ENCODE results near the gene PDZD2.

PDZD2 gene

DNA sequence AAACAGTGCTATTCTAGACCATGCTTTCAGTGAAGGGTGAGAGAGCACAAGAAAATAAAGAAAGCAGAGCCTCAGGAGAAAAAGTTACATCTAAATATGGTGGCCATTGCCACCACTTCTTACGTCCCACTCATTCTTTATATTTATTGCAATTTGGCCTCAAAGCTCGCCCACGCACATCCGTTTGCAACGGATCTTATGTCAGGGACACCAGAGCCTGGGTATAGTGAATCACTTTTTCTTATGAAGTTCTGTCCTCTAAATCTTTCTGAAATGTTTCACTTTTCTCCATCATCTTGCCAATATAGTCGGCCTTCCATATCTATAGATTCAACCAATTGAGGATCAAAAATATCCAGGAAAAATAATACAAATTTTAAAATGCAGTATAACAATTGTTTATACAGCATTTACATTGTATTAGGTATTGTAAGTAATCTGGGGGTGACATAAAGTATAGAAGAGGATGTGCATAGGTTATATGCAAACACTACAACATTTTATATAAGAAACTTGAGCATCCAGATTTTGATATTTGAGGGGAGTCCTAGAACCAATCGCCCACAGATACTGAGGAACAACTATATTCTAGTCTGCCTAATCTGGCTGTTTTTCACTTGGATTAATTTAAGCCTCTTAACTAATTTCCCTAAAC, 500.0 kb downstream of the PDZD2 start:
- Mint-ChIP-seq H3K27ac (peak overlapping the region; percentile 82), H3K9me3 (no peaks in the 10 kb centered on the region), H3K36me3 (ENCODE audit: low read depth) (peaks cover 45% of the 10 kb centered on the region), H3K4me1 (peaks cover 30% of the 10 kb centered on the region), H3K4me3 (peak overlapping the region; percentile 3), H3K27me3 (no peaks in the 10 kb centered on the region)
- ATAC-seq = peak; percentile 86
- DNase-seq = peak; percentile 76

GRCh38 chr5:32143617-32144377, 504.9 kb downstream of the PDZD2 start:
- peaks cover 42% of the 10 kb centered on the region for H3K36me3 Mint-ChIP-seq (ENCODE audit: low read depth)
- no peak overlapping the region for H3K4me3 Mint-ChIP-seq
- peaks cover 41% of the 10 kb centered on the region for H3K4me1 Mint-ChIP-seq
- ATAC-seq = no peak
- no peak overlapping the region for H3K27ac Mint-ChIP-seq
- H3K9me3 Mint-ChIP-seq = no peaks in the 10 kb centered on the region
- DNase-seq = no peak
- H3K27me3 Mint-ChIP-seq = no peaks in the 10 kb centered on the region

DNA sequence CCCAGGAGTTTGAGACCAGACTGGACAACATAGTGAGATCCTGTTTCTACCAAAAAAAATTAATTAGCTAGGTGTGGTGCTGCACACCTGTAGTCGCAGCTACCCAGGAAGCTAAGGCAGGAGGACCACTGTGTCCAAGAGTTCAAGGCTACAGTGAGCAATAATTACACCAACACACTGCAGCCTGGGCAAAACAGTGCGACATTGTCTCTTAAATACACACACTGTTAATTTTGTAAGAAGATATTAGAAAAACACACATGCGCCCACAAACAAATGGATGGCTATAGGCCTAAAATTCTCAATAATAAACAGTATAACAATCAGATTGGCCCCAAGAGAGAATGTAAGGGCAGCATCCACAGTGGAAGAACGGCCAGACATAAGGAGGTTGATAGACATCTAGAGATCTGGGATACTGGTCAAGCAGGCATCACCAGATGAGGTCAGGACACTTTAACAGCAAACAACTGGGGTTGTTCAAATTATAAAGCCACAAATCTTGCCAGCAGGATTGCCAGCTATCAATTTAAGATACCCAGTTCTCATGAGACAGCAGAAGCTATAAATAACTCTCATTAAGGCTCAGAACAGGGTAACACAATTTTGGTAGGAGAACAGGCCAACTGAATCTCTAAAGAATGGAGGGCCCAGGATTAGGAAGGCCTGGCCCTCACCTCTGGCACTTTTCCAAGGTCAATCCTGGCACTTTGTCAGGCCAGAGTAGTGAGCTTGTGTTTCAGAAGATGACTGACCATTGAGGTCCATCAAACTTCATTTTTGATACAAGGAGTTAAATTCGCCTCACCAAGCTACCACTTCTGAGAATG, 505.7 kb downstream of the PDZD2 start:
- Mint-ChIP-seq H3K9me3 (no peaks in the 10 kb centered on the region), H3K4me1 (peaks cover 41% of the 10 kb centered on the region), H3K27ac (no peak overlapping the region), H3K36me3 (ENCODE audit: low read depth) (peaks cover 41% of the 10 kb centered on the region), H3K4me3 (no peak overlapping the region), H3K27me3 (no peaks in the 10 kb centered on the region)
- DNase-seq (no peak), ATAC-seq (no peak)

DNA sequence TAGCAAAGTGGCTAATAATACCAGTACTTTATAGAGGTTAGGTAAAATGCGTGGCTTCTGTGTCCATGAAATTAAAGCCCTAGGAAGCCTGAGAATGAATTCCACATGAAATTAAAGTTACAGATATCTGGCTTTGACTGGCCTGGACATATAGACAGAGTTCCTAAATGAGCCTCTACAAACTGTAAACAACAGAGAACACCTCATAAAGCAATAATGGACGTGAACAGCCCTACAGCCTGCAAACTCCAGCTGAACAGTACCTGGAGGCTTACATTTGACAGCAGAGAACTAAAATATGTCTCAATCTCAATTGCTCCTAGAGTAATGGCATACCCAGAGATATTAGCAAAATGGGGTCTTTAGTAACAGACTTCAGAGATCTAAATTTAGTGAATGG, 506.4 kb downstream of the PDZD2 start:
- ATAC-seq (no peak), DNase-seq (no peak)
- Mint-ChIP-seq H3K9me3 (no peaks in the 10 kb centered on the region), H3K27ac (no peak overlapping the region), H3K4me3 (no peak overlapping the region), H3K36me3 (ENCODE audit: low read depth) (peaks cover 35% of the 10 kb centered on the region), H3K27me3 (no peaks in the 10 kb centered on the region), H3K4me1 (peaks cover 40% of the 10 kb centered on the region)

- peak overlapping the region; percentile 12 for H3K27ac Mint-ChIP-seq
- peaks cover 4% of the 10 kb centered on the region for H3K9me3 Mint-ChIP-seq
- H3K4me1 Mint-ChIP-seq = peaks cover 45% of the 10 kb centered on the region
- no peak for DNase-seq
- H3K27me3 Mint-ChIP-seq = no peaks in the 10 kb centered on the region
- ATAC-seq = no peak
- H3K36me3 Mint-ChIP-seq (ENCODE audit: low read depth) = peaks cover 29% of the 10 kb centered on the region
- H3K4me3 Mint-ChIP-seq = no peak overlapping the region
These were observed 508.3 kb downstream of the PDZD2 start for GRCh38 chr5:32147236-32147635.

DNA sequence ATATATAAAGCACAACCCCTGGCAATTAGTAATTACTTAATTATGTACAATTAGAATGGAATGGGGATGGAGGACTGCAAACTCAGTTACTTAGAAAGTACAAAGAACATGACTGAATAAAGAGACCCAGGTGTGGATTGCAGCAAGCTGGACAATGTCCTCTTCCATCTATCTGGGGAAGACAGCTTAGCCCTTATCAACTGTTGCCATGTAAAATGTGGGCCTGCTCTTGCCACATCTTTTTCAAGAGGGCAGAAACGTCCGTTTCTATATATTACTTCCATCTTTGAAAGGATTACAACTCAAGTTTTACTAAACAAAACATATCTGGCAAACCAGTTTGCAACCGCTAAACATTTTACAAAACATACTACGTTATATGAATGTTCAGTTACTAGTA, 509.0 kb downstream of the PDZD2 start:
- Mint-ChIP-seq H3K9me3 (peaks cover 4% of the 10 kb centered on the region), H3K4me3 (no peak overlapping the region), H3K36me3 (ENCODE audit: low read depth) (peaks cover 31% of the 10 kb centered on the region), H3K27me3 (no peaks in the 10 kb centered on the region), H3K4me1 (peaks cover 48% of the 10 kb centered on the region), H3K27ac (no peak overlapping the region)
- DNase-seq (no peak), ATAC-seq (no peak)

GRCh38 chr5:32150366-32150765, 511.4 kb downstream of the PDZD2 start:
- ATAC-seq = no peak
- Mint-ChIP-seq H3K4me1 (peaks cover 62% of the 10 kb centered on the region), H3K36me3 (ENCODE audit: low read depth) (peaks cover 37% of the 10 kb centered on the region), H3K27me3 (no peaks in the 10 kb centered on the region), H3K4me3 (no peak overlapping the region), H3K27ac (no peak overlapping the region), H3K9me3 (peaks cover 4% of the 10 kb centered on the region)
- DNase-seq = no peak

DNA sequence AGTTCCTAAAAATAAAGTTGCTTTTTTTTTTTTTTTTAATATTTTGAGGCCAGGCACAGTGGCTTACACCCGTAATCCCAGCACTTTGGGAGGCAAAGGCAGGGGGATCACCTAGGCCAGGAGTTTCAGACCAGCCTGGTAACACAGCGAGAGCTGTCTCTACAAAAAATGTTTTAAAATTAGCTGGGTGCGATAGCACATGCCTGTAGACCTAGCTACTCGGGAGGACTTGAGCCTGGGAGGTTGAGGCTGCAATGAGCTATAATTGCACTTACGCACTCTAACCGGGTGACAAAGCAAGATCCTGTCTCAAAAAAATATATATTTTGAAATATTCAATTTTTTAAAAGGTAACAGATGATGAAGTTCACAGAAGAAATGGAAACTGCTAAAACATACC, 512.3 kb downstream of the PDZD2 start:
- Mint-ChIP-seq H3K36me3 (ENCODE audit: low read depth) (peaks cover 38% of the 10 kb centered on the region), H3K4me1 (peaks cover 62% of the 10 kb centered on the region), H3K9me3 (peaks cover 4% of the 10 kb centered on the region), H3K27ac (no peak overlapping the region), H3K27me3 (no peaks in the 10 kb centered on the region), H3K4me3 (no peak overlapping the region)
- DNase-seq (no peak), ATAC-seq (no peak)

DNA sequence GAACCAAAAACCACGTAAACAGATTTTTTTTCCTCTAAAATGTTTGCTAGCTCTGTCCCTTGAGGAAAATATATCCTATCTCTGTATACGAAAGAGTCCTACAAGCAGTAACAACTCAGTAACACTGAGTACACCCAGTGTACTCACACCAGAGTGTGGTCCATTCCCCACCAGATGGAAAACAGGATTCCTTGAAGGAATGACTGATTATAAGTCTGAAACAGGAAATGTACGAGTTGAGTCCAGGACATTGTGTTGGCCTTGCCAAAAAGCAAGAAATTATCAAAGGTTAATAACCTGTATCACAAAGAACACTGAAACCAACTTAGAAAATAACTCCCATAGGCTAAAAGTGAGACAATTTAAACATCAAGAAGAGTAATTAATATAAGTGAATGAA, 514.8 kb downstream of the PDZD2 start:
- peaks cover 41% of the 10 kb centered on the region for H3K36me3 Mint-ChIP-seq (ENCODE audit: low read depth)
- no peak for ATAC-seq
- no peak for DNase-seq
- peak overlapping the region; percentile 62 for H3K27ac Mint-ChIP-seq
- H3K4me3 Mint-ChIP-seq = no peak overlapping the region
- H3K27me3 Mint-ChIP-seq = no peaks in the 10 kb centered on the region
- H3K4me1 Mint-ChIP-seq = peaks cover 55% of the 10 kb centered on the region
- peaks cover 4% of the 10 kb centered on the region for H3K9me3 Mint-ChIP-seq

DNA sequence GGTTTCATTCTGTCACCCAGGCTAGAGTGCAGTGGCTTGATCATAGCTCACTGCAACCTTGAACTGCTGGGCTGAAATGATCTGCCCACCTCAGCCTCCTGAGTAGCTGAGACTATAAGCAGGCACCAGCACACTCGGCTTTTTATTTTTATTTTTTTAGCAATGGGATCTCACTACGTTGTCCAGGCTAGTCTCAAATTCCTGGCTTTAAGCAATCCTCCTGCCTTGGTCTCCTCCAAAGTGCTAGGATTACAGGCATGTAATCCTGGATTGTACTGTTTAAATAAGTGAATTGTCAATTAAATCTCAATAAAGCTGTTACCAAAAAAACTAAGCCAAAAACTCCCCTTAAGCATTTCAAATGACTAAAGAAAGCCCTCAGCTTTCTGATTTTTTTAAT, 516.3 kb downstream of the PDZD2 start:
- peak overlapping the region; percentile 56 for H3K27ac Mint-ChIP-seq
- H3K4me3 Mint-ChIP-seq = no peak overlapping the region
- no peaks in the 10 kb centered on the region for H3K27me3 Mint-ChIP-seq
- DNase-seq = no peak
- H3K36me3 Mint-ChIP-seq (ENCODE audit: low read depth) = peaks cover 33% of the 10 kb centered on the region
- ATAC-seq = no peak
- H3K9me3 Mint-ChIP-seq = peaks cover 4% of the 10 kb centered on the region
- peaks cover 44% of the 10 kb centered on the region for H3K4me1 Mint-ChIP-seq

- ATAC-seq (no peak), DNase-seq (no peak)
- Mint-ChIP-seq H3K9me3 (peaks cover 3% of the 10 kb centered on the region), H3K4me3 (no peak overlapping the region), H3K27ac (no peak overlapping the region), H3K4me1 (peaks cover 48% of the 10 kb centered on the region), H3K36me3 (ENCODE audit: low read depth) (peaks cover 38% of the 10 kb centered on the region), H3K27me3 (no peaks in the 10 kb centered on the region)
These were observed 517.7 kb downstream of the PDZD2 start for GRCh38 chr5:32156635-32157034.

DNA sequence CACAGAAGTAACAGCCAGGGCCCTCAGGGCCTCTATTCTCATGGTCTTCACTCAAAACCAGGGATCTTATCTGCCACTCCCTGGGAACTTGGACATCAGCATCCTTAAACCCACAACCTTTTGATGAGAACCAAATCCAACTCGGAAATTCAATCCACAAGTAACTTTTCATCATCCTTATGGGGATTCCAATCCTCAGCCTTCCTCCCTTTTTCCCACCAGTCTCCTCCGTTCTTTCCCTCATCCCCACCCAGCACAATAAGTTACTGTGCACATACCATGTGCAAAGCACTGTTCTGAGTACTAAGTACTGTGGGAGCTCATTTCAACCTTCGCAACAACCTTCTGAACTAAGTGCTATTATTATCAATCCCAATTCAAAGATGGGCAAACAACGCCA, 518.1 kb downstream of the PDZD2 start:
- DNase-seq (no peak), ATAC-seq (no peak)
- no peak overlapping the region for H3K4me3 Mint-ChIP-seq
- H3K36me3 Mint-ChIP-seq (ENCODE audit: low read depth) = peaks cover 36% of the 10 kb centered on the region
- H3K27ac Mint-ChIP-seq = no peak overlapping the region
- peaks cover 47% of the 10 kb centered on the region for H3K4me1 Mint-ChIP-seq
- no peaks in the 10 kb centered on the region for H3K27me3 Mint-ChIP-seq
- H3K9me3 Mint-ChIP-seq = no peaks in the 10 kb centered on the region

DNA sequence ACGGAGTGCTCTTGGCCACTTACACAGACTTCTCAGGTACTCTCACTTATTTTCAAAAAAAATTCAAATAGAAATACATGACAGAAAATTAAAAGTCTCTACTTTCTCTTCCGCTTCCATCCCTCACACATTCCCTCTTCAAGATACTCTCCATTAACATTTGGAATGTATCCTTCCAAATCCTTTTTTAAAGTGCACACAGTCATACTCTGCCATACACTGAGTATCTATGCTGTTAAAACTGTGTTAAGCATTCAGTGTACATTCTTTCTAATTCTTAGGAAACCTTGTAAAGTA, 519.7 kb downstream of the PDZD2 start:
- Mint-ChIP-seq H3K9me3 (no peaks in the 10 kb centered on the region), H3K4me3 (no peak overlapping the region), H3K4me1 (peaks cover 41% of the 10 kb centered on the region), H3K27ac (no peak overlapping the region), H3K36me3 (ENCODE audit: low read depth) (peaks cover 31% of the 10 kb centered on the region), H3K27me3 (no peaks in the 10 kb centered on the region)
- DNase-seq (no peak), ATAC-seq (no peak)

- Mint-ChIP-seq H3K9me3 (no peaks in the 10 kb centered on the region), H3K36me3 (ENCODE audit: low read depth) (peaks cover 31% of the 10 kb centered on the region), H3K4me3 (no peak overlapping the region), H3K4me1 (peaks cover 38% of the 10 kb centered on the region), H3K27ac (no peak overlapping the region), H3K27me3 (no peaks in the 10 kb centered on the region)
- ATAC-seq = no peak
- DNase-seq = no peak
These were observed 520.6 kb downstream of the PDZD2 start for GRCh38 chr5:32159328-32160072.
